Inferior parietal cortex (tissue), 1 donor: ENCODE data around the gene ID2.

Experiments
- DNase-seq: peaks from one replicate; pipeline ENCODE4 v3.0.0-alpha.2; 2016; ENCODE audit errors: extremely low spot score

Gene ID2

DNA sequence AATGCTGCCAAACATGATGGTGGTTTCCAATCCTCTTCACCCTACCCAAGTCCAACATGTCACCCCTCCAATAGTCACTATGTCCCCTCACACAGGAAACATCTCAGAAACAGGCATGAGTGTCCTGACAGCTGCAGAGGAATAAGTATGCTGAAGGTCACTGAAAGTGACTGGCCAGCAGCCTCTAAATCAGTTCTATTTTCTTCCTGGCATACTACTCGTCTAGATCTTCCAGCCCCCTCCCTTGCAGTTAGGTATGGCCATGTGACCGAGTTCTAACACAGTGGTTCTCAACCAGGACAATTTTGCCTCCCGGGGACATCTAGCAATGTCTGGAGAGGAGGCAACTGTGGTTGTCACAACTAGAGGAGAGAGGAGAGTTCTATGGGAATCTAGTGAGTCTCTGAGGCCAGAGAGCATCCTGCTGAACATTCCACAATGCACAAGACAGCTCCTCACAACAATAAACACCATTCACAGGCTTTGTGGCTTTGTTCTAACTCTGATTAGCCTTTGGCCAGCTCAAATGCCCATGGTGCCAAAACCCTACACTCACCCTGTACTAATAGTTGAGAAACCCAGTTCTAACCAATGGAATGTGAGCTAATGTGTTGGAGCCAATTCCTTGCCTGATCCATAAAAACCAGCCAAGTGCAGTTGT is 12.6 kb upstream of the ID2 start:
- DNase-seq, result peak; percentile 59

- DNase-seq, result no peak
Observed at GRCh38 chr2:8670580-8670979, 11.3 kb upstream of the ID2 start.

GRCh38 chr2:8671176-8671575 is 10.7 kb upstream of the ID2 start:
- no peak for DNase-seq

DNA sequence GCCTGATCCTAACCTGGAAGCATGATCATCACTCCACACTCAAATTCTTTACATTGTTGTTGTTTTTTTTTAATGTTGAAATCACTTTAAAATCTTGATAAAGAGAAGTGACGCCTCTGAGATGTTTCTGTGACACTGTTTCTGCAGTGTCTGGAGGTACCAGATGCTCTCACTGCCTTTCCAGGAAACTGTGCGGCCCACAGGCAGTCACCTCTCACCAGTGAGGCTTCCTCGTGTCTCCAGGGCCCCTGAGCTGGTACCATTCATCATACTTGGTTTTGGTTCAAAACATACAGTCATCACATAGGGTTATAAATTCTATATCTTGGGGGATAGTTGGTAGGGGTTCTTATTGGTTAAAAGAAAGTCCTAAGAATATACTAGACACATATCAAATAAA is 10.1 kb upstream of the ID2 start:
- DNase-seq, result no peak

DNA sequence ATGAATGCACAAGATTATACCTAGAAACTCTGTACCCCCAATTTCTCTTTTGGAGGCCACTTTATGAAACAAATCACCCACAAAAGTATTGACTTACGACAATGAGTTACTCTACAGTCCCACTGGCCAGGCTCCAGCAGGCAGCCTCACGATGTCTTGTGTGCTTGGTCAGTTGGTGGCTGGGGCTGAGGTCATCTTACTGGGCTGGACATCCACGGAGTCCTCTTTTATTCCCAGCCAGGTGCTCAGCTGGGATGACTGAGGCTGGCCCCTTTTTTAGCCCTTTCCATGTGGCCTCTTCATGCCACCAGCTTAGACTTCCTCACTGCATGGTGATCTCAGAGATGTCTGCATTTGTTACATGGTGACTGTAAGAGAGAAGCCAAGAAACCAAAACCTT is 8.9 kb upstream of the ID2 start:
- DNase-seq, result no peak

DNA sequence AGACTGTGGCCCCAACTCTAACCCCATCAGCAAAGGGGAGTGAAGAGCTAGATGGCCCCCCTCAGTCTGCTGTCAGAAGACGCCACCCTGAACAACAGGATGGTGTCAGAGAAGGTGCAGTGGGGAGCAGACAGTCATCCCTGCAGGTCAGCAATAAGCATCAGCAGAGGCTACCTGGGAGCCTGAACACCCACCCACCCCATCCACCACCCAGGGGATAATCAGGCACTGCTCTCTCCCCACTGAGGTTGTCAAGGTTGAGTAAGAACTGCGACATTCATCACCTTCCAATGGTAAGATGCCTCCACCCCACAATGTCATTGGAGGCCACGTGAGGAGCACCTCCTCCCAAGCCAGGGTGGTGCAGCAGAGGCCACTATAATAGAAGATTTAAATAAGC is 8.5 kb upstream of the ID2 start:
- DNase-seq, result no peak

DNA sequence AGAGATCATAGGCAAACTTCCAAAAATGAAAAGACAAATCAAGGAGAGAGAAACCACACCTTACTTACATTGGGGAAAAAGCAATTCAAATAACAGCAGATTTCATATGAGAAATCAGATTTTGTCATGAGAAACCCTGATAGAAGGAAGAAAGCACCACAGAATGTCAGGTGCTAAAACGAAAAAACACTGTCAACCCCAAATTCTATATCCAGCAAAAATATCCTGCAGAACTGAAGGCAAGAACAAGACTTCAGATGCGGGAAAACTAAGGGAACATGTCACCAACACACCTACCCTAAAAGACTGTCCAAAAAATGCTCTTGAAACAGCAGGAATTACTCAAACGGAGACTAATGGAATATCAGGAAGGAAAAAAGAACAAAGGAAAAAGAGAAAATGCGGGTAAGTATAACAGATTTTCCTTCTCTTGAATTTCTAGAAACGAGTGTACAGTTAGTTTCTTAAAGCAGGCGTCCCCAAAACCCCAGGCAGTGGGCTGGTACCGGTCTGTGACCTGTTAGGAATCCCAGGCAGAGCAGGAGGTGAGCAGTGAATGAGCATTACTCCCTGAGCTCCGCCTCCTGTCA is 7.3 kb upstream of the ID2 start:
- DNase-seq, result no peak

DNA sequence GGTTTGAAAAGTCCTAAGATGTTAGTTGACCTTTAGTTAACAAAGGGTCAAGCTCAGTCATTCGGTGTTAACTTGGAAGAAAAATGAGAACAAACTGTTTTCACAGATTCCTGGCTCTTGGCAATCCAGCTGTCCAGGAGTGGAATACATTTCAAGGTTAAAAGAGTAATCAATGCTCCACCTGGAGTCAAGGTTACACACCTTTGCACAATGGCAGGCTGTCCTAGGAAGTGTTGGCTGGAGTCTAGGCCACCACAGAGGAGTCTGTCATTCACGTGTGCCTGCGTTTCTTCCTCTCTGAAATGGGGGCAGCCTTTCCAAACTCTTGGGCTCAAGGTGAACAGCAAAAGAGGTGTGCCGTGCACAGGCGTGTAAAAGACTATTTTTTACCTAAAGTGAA is 6.3 kb upstream of the ID2 start:
- no peak for DNase-seq

- peak; percentile 75 for DNase-seq
Observed at GRCh38 chr2:8676191-8676920, 5.5 kb upstream of the ID2 start.

DNA sequence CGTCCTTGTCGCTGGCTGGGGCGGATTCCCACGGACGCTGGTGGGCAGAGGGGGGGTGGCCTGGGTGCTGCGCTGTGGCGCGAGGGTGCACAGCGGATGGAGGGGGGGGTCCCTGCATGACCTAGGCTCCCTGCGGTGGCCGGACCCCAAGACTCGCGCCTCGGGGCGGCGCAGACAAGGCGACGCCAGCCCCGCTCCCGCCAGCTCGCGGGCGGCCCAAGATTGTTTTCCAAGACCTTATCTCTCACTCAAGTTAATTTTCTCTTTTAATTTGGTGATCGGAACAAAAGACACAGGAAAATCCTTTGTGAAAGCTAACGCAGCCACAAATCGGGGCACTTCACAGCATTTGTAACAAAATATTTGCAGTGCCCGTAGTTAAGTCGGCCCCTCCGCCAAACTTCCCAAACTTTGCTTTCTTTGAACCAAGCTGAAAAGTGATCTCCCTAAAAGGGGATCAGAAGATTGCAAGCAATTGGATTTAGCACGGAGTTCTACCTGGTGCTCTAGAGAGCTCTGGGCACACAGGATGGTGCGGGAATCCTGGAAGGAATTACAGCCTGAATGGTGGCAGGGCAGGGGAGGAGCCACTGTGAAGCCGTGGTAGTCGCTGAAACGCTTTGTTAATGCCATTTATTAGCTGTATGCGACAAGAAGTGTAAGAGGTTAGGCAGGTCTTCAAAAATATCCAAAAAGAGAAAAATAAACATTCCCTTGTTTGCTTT is 4.8 kb upstream of the ID2 start:
- DNase-seq, result peak; percentile 48

DNA sequence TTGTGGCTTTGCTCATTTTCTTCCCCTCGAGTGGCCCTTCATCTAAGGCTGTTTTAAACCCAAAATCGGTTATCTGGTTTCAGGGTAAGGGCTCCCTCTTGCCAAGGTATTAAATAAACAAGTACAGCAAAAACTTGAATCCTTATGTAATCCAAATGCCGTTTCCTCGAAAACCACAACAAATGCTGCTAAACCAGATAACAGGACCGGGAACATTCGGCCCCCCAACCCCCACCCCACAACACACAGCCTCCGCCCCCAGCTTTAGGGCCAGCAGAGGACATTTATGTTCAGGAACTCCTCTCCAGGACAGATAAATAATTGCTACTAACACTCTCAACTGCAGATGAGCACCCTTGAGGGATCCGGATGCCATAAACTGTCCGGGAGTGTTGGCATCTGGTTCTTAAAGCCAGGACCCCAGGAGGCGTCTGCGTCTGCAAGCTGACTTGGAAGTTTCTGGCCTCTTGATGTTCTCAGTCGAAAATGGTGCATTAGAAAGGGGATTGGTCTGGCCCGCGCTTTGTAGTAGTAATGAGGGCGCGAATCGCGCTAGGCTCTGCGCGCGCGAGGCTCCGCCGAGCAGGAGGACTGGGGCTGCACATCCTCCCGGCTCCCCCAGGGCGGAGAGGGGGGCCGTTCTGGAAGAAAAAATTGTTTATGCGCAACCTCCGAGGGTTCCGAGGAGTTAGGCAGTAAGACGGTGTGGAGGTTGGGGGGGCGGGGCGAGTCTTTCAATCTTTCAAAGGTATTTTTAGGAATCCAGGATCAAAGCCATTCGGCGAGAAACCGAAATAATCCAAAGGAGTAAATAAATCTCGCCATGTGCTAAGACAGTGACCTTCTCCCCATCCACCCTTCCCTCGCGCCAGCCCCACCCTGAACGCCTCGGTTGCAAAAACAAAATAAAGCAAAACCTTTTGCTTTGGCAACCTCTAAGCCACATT is 3.9 kb upstream of the ID2 start:
- peak; percentile 51 for DNase-seq

- peak; percentile 89 for DNase-seq
Observed at GRCh38 chr2:8678731-8679566, 2.9 kb upstream of the ID2 start.

GRCh38 chr2:8679567-8679826 is 2.4 kb upstream of the ID2 start:
- DNase-seq, result no peak

- peak; percentile 62 for DNase-seq
Observed at GRCh38 chr2:8679827-8680731, 1.8 kb upstream of the ID2 start.

GRCh38 chr2:8680822-8681760 is 765 bp upstream of the ID2 start:
- DNase-seq, result peak; percentile 66

DNA sequence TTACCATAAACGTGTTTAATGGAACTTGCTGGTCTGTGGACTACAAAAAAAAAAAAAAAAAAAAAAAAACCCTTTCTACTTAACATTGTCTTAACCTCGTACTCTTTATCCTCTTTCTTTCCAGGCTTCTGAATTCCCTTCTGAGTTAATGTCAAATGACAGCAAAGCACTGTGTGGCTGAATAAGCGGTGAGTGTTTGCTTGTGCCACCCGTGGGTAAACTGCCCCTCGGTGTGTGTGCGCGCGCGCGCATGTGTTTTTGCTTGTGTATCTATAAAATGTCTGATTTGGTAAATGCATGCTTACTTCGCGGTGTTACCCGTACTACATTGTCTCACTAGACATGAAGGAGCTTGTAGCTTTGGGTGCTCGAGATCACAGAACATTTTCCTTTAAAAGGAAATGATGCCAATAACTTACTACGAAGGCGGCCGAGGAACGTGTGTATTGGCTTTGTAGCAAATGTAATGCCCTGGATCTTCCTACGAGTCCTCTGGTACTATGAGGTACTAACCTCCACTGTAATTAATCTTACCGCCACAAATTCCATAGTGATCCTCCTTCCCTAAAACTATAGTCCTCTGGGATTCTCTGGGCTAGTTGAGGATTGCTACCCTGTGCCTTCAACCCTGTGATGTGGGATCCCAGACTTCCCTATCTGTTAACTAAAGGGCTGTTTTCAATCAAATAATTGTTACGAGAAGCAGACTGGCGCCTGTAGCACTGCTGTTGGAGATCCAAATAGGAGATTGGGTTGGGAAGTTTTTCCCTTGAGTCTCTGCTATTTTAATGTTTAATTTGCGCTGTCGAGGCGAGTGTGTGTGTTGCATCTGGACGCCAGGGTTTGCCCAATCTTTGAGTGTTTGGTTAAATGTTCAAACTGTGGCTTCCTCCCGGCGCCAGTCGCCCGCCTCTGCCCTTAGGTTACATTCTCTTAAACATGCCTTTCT is 1.1 kb downstream of the ID2 start:
- peak; percentile 58 for DNase-seq

DNA sequence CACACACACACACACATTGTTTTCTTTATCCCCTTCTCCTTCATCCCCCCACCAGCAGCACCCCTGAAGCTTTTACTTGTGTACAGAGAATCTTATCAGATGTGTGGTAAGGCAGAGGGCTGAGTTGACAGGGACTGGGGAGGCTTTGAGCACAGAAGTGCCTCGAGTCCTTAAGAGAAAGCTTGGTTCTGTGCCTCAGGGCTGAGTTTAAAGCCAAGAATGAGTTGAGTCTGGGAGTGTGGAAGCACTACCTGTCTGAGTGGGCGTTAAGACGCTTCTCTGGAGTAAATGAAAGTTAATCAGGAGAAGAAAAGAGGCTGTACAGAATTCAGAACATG is 2.7 kb downstream of the ID2 start:
- peak; percentile 52 for DNase-seq
